ENCODE results near the gene ALDH6A1.

DNA sequence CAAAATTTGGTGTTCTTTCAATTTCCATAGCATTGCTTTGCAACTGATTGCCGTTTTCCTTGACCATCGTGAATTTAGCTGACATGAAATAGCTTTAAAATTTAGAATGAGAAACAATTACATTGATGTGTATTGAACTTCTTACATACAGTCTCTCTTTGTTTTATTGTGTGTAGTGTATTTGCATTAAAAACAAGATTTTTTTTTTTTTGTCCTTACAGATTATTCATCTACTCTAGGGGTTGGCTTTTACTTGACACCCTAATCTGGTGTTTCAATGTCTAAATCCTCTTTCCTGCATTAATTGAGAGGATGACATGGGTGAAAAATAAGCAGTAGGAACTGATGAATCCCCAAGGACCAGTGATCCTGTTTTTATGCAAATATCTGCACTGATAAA lies 21.1 kb upstream of the ALDH6A1 start:
- TF ChIP-seq, protein P1, sequence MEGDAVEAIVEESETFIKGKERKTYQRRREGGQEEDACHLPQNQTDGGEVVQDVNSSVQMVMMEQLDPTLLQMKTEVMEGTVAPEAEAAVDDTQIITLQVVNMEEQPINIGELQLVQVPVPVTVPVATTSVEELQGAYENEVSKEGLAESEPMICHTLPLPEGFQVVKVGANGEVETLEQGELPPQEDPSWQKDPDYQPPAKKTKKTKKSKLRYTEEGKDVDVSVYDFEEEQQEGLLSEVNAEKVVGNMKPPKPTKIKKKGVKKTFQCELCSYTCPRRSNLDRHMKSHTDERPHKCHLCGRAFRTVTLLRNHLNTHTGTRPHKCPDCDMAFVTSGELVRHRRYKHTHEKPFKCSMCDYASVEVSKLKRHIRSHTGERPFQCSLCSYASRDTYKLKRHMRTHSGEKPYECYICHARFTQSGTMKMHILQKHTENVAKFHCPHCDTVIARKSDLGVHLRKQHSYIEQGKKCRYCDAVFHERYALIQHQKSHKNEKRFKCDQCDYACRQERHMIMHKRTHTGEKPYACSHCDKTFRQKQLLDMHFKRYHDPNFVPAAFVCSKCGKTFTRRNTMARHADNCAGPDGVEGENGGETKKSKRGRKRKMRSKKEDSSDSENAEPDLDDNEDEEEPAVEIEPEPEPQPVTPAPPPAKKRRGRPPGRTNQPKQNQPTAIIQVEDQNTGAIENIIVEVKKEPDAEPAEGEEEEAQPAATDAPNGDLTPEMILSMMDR (IDR thresholded peaks at IDR 0.05) = no peak
- TF ChIP-seq POLR2A (IDR thresholded peaks at IDR 0.05) = no peak

Measured in testis (tissue), 2 donors.